Tibial artery (tissue), 4 donors: ENCODE results near the gene HSPBP1.

Experiments
- DNase-seq, 2 donors: peaks; one replicate each; pipeline ENCODE4 v3.0.0-alpha.2; 2019
- H3K27ac ChIP-seq, 2 donors: fragments of 200-600 bp; sonication (generic) in 1 of 2; 1 replicate in 1 of 2; 2 replicates in 1 of 2; pipeline ENCODE4 v1.5.1; 2018 to 2019; ENCODE audit warnings: mild to moderate bottlenecking in 1 of 2
- H3K27me3 ChIP-seq, 2 donors: fragments of 200-600 bp; sonication (generic) in 1 of 2; one replicate each; pipeline versions ENCODE4 v1.5.1 to v1.6.0; 2016 to 2019
- H3K36me3 ChIP-seq, 3 donors: fragments of 200-600 bp; sonication (generic) in 2 of 3; one replicate each; pipeline ENCODE4 v1.5.1; 2016 to 2019; ENCODE audit warnings: mild to moderate bottlenecking in 2 of 3
- H3K4me1 ChIP-seq, 4 donors: fragments of 200-600 bp; sonication (generic) in 2 of 4; 1 replicate in 3 of 4; 2 replicates in 1 of 4; pipeline ENCODE4 v1.5.1; 2016 to 2019
- H3K4me3 ChIP-seq, 2 donors: fragments of 200-600 bp; sonication (generic) in 1 of 2; 1 replicate in 1 of 2; 2 replicates in 1 of 2; pipeline ENCODE4 v1.5.1; 2018 to 2019; ENCODE audit warnings: mild to moderate bottlenecking in 2 of 2
- H3K9me3 ChIP-seq, 3 donors: fragments of 200-600 bp; sonication (generic) in 1 of 3; one replicate each; pipeline ENCODE4 v1.5.1; 2016 to 2019
- intact Hi-C: fragments of 100-400 bp; cut with DNase I; formaldehyde crosslinking; loops from one replicate; pipeline ENCODE4 v1.15.0; 2023; ENCODE audit warnings: low total_unique reads
- TF ChIP-seq, protein P1 (sequence below), 2 experiments: fragments of 200-600 bp in 1 of 2; fragments of 450-650 bp in 1 of 2; IDR thresholded peaks; one replicate each; pipeline ENCODE4 v1.5.1; 2017 to 2019; ENCODE audit warnings: antibody characterized with exemption in 2 of 2, mild to moderate bottlenecking in 1 of 2, moderate library complexity in 1 of 2

HSPBP1 gene

DNA sequence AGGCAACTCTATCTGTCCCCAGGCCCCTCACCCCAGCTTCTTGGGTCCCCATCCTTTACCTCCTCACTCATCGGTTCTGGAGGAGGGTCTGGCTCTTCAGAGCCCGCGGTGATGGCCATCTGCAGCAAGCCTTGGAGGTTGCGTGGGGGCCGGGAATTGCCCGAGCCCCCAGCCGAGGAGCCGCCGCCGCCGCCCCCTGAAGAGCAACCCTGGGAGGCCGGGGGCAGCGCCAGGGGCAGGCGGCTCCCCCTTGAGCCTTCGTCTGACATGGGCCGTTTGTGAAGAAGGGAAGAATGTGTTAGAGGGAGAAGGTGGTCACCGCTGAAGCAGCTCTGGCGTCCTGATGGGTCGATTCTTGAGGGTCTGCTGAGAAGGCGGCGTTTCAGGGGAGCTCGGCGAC is 570 bp downstream of the HSPBP1 start:
- peak overlapping the region; percentile 71 for H3K27ac ChIP-seq
- peak overlapping the region; percentile 64 to 82 for H3K4me3 ChIP-seq
- intact Hi-C loops: no loop called here
- H3K4me1 ChIP-seq: peaks cover 4 to 19% (median 13%) of the 10 kb centered on the region in 4 donors
- peaks cover 1 to 35% (median 17%) of the 10 kb centered on the region in 3 donors for H3K36me3 ChIP-seq
- H3K27me3 ChIP-seq: peaks cover 0 to 18% of the 10 kb centered on the region in 2 donors
- TF ChIP-seq, protein P1, sequence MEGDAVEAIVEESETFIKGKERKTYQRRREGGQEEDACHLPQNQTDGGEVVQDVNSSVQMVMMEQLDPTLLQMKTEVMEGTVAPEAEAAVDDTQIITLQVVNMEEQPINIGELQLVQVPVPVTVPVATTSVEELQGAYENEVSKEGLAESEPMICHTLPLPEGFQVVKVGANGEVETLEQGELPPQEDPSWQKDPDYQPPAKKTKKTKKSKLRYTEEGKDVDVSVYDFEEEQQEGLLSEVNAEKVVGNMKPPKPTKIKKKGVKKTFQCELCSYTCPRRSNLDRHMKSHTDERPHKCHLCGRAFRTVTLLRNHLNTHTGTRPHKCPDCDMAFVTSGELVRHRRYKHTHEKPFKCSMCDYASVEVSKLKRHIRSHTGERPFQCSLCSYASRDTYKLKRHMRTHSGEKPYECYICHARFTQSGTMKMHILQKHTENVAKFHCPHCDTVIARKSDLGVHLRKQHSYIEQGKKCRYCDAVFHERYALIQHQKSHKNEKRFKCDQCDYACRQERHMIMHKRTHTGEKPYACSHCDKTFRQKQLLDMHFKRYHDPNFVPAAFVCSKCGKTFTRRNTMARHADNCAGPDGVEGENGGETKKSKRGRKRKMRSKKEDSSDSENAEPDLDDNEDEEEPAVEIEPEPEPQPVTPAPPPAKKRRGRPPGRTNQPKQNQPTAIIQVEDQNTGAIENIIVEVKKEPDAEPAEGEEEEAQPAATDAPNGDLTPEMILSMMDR (IDR thresholded peaks at IDR 0.05): no peak
- H3K9me3 ChIP-seq: no peaks in the 10 kb centered on the region
- DNase-seq: no peak

GRCh38 chr19:55278391-55279135 is 1.3 kb downstream of the HSPBP1 start:
- Histone ChIP-seq H3K27ac (no peak overlapping the region), H3K9me3 (no peaks in the 10 kb centered on the region), H3K36me3 (peaks cover 9 to 43% (median 23%) of the 10 kb centered on the region in 3 donors), H3K4me1 (peaks cover 4 to 12% (median 9%) of the 10 kb centered on the region in 4 donors), H3K27me3 (peaks cover 0 to 11% of the 10 kb centered on the region in 2 donors), H3K4me3 (no peak overlapping the region)
- no peak for DNase-seq
- TF ChIP-seq, protein P1 (IDR thresholded peaks at IDR 0.05): no peak
- intact Hi-C loops: no loop called here

GRCh38 chr19:55277494-55277893 is 2.4 kb downstream of the HSPBP1 start:
- H3K4me3 ChIP-seq: no peak overlapping the region
- TF ChIP-seq, protein P1 (IDR thresholded peaks at IDR 0.05): no peak
- no peaks in the 10 kb centered on the region for H3K9me3 ChIP-seq
- H3K27ac ChIP-seq: no peak overlapping the region
- H3K27me3 ChIP-seq: peaks cover 0 to 2% of the 10 kb centered on the region in 2 donors
- H3K4me1 ChIP-seq: peaks cover 4 to 10% (median 9%) of the 10 kb centered on the region in 4 donors
- peaks cover 13 to 53% (median 34%) of the 10 kb centered on the region in 3 donors for H3K36me3 ChIP-seq
- intact Hi-C loops: no loop called here
- no peak for DNase-seq

- Histone ChIP-seq H3K27me3 (no peaks in the 10 kb centered on the region), H3K4me1 (peaks cover 4 to 10% (median 9%) of the 10 kb centered on the region in 4 donors), H3K36me3 (peaks cover 13 to 60% (median 38%) of the 10 kb centered on the region in 3 donors), H3K4me3 (no peak overlapping the region), H3K27ac (no peak overlapping the region), H3K9me3 (no peaks in the 10 kb centered on the region)
- TF ChIP-seq, protein P1 (IDR thresholded peaks at IDR 0.05): no peak
- intact Hi-C loops: no loop called here
- no peak for DNase-seq
Observed at GRCh38 chr19:55276720-55277430, 3.0 kb downstream of the HSPBP1 start.

DNA sequence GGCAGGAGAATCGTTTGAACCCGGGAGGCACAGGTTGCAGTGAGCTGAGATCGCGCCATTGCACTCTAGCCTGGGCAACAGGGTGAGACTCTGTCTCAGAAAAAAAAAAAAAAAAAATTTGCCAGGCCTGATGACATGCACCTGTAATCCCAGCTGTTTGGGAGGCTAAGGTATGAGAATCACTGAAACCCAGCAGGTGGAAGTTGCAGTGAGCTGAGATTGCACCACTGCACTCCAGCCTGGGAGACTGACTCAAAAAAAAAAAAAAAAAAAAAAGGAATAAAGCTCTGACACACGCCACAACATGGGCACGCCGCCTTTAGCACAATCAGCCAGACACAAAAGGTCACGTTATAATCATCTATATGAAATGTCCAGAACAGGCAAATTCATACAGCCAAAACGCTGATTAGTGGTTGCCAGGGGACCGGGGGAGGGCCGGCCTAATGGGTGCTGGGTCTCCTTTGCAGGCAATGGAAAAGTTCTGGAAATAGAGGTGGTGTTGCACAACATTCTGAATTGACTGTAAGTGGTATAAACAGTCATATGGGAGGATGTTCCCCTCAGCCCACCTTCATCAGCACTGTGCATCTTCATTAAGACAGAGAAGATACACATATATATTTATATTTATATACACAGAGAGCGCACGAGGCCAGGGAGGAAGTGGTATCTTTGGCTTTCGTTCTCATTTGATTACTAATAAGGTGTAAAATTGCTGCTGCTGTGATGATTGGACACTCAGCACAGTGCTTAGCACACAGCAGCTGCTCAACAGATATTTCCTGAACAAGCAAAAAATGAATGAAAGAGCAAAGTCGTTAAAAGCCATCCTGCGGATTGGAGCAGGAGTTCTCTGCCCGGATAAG is 3.8 kb downstream of the HSPBP1 start:
- no peak overlapping the region for H3K27ac ChIP-seq

More for the DNA sequence above, 3.8 kb downstream of the HSPBP1 start:
- Histone ChIP-seq H3K9me3 (no peaks in the 10 kb centered on the region), H3K27me3 (no peaks in the 10 kb centered on the region), H3K4me1 (peaks cover 4 to 10% (median 9%) of the 10 kb centered on the region in 4 donors), H3K36me3 (peaks cover 13 to 67% (median 46%) of the 10 kb centered on the region in 3 donors), H3K4me3 (no peak overlapping the region)
- intact Hi-C loops: no loop called here
- TF ChIP-seq, protein P1 (IDR thresholded peaks at IDR 0.05): no peak
- DNase-seq: no peak
